GM11168 (cell line): Measurements from ENCODE around the gene HOXA6.

Source experiments
- in situ Hi-C: fragments of 300-500 bp; cut with MboI; formaldehyde crosslinking; loops from one replicate; pipeline ENCODE4 v1.12.0; 2022; ENCODE audit warnings: low sequenced_read_pairs; ENCODE audit not compliant: unreplicated experiment

HOXA6 gene

GRCh38 chr7:27116962-27117886, 30.4 kb downstream of the HOXA6 start:
- in situ Hi-C loops, result no loop called here

GRCh38 chr7:27116031-27116961, 31.3 kb downstream of the HOXA6 start:
- in situ Hi-C loops, result no loop called here

GRCh38 chr7:27115221-27116026, 32.1 kb downstream of the HOXA6 start:
- in situ Hi-C loops, result no loop called here

- in situ Hi-C loops, result no loop called here
Measured at GRCh38 chr7:27114881-27115220, 32.7 kb downstream of the HOXA6 start.

- in situ Hi-C loops, result no loop called here
Measured at GRCh38 chr7:27113991-27114769, 33.4 kb downstream of the HOXA6 start.

GRCh38 chr7:27112955-27113949, 34.3 kb downstream of the HOXA6 start:
- in situ Hi-C loops, result no loop called here

- in situ Hi-C loops, result no loop called here
Measured at GRCh38 chr7:27112361-27112760, 35.2 kb downstream of the HOXA6 start.

- in situ Hi-C loops, result no loop called here
Measured at GRCh38 chr7:27111751-27112277, 35.8 kb downstream of the HOXA6 start.

- in situ Hi-C loops, result no loop called here
Measured at GRCh38 chr7:27111042-27111750, 36.4 kb downstream of the HOXA6 start.

GRCh38 chr7:27110186-27111031, 37.2 kb downstream of the HOXA6 start:
- in situ Hi-C loops, result no loop called here

- in situ Hi-C loops, result no loop called here
Measured at GRCh38 chr7:27109466-27110185, 37.9 kb downstream of the HOXA6 start.

- in situ Hi-C loops, result no loop called here
Measured at GRCh38 chr7:27108390-27109127, 39.0 kb downstream of the HOXA6 start.

GRCh38 chr7:27107391-27108381, 39.9 kb downstream of the HOXA6 start:
- in situ Hi-C loops, result no loop called here

- in situ Hi-C loops, result no loop called here
Measured at GRCh38 chr7:27106901-27107240, 40.7 kb downstream of the HOXA6 start.
